ENCODE data around the gene TFB1M. TPM values are rescaled to one million over a fixed set of nuclear protein-coding genes. Genes with fewer than 3 reads are reported as not detected.

TFB1M gene
- total RNA-seq, 4 donors from 2014 or later, result 3.2 to 43.4 (median 16.5) TPM

- TF ChIP-seq CTCF (IDR thresholded peaks at IDR 0.05), result no peak
- no peak for TF ChIP-seq POLR2AphosphoS5 (IDR thresholded peaks at IDR 0.05)
- TF ChIP-seq POLR2A (IDR thresholded peaks at IDR 0.05), result no peak
- TF ChIP-seq EP300 (IDR thresholded peaks at IDR 0.05; ENCODE audit: low read depth), result no peak
- Histone ChIP-seq H3K36me3 (no peaks in the 10 kb centered on the region), H3K9me3 (no peaks in the 10 kb centered on the region), H3K27me3 (no peaks in the 10 kb centered on the region), H3K4me3 (no peak overlapping the region), H3K27ac (no peak overlapping the region), H3K4me1 (peaks cover 0 to 2% (median 0%) of the 10 kb centered on the region in 4 donors)
- DNase-seq, result no peak
- in situ Hi-C loops (cut with MboI; ENCODE audit: low pct_ligation_motif_present in 1 of 4, low pct_unique_long_range_greater_than_20kb in 1 of 4, low sequenced_read_pairs in 3 of 4) (no loop called here), intact Hi-C loops (cut with DNase I; ENCODE audit: low total_unique reads) (no loop called here)
- WGBS, 2 donors (ENCODE audit: low coverage in 1 of 2), result 80 to 81% methylated on average over 1 to 5 of the region's 5 CpGs
Observed at GRCh38 chr6:155207223-155207622, 107.1 kb downstream of the TFB1M start.

Other genes starting within 250 kb of the TFB1M start
- not detected for gene CLDN20, start 50.5 kb downstream of the TFB1M start, total RNA-seq
- not detected for gene NOX3, start 141.4 kb upstream of the TFB1M start, total RNA-seq

Measured in transverse colon (tissue), 4 donors.